Measurements from ENCODE around the gene MAPRE2.

DNA sequence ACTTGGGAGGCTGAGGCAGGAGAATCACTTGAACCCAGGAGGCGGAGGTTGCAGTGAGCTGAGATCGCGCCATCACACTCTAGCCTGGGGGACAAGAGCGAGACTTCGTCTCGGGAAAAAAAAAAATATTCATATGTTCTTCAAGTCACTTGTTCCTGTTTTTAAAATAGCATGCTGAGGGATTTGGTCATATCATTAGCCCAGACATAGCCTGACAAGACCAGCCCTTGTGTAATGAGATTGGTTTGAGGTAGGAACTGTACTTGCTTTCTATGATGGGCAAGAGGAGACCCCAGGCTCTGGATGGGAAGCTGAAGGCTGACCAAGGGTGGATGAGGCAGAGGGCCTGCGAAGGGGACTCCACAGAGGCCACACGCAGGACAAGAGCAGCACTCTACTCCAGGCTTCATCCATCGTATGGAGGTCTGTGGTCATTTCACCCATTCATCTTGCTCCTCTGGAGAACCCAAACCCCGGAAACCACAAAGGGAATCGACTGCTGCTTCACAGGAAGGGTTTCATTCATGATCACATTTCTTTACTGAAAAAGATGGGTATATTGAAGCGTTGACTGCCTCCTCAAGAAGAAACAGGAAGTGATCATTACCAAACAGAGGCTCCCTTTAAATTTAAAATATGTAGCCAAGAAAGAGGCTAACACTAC, 112.5 kb downstream of the MAPRE2 start:
- TF ChIP-seq, protein P1, sequence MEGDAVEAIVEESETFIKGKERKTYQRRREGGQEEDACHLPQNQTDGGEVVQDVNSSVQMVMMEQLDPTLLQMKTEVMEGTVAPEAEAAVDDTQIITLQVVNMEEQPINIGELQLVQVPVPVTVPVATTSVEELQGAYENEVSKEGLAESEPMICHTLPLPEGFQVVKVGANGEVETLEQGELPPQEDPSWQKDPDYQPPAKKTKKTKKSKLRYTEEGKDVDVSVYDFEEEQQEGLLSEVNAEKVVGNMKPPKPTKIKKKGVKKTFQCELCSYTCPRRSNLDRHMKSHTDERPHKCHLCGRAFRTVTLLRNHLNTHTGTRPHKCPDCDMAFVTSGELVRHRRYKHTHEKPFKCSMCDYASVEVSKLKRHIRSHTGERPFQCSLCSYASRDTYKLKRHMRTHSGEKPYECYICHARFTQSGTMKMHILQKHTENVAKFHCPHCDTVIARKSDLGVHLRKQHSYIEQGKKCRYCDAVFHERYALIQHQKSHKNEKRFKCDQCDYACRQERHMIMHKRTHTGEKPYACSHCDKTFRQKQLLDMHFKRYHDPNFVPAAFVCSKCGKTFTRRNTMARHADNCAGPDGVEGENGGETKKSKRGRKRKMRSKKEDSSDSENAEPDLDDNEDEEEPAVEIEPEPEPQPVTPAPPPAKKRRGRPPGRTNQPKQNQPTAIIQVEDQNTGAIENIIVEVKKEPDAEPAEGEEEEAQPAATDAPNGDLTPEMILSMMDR (IDR thresholded peaks at IDR 0.05; ENCODE audit: low read depth, low read length, poor library complexity, severe bottlenecking), result no peak
- TF ChIP-seq EZH2phosphoT487 (IDR thresholded peaks at IDR 0.05; ENCODE audit: borderline replicate concordance, low read length), result no peak
